Mucosa of descending colon (tissue), 3 donors: ENCODE measurements around the gene PLA2G4B. TPM values are rescaled to one million over a fixed set of nuclear protein-coding genes. Genes with fewer than 3 reads are reported as not detected.
A peak's percentile ranks its signal among the peaks of the same experiment; 100 is the strongest.

ENCODE experiments used
- ATAC-seq: fragments of 200-7000 bp; cut with Tn5 transposase; one replicate; pipeline ENCODE4 v1.9.1; 2020; ENCODE audit warnings: mild to moderate bottlenecking, moderate library complexity
- DNase-seq, 3 donors: peaks; one replicate each; pipeline ENCODE4 v3.0.0-alpha.2; 2020
- H3K36me3 ChIP-seq: fragments of 200-600 bp; one replicate; pipeline ENCODE4 v1.8.0; 2021; ENCODE audit warnings: low read depth, mild to moderate bottlenecking
- H3K4me1 ChIP-seq: fragments of 200-600 bp; one replicate; pipeline ENCODE4 v1.8.0; 2021; ENCODE audit warnings: low read depth, mild to moderate bottlenecking
- H3K4me3 ChIP-seq: fragments of 200-600 bp; one replicate; pipeline ENCODE4 v1.8.0; 2021; ENCODE audit warnings: mild to moderate bottlenecking
- H3K9me3 ChIP-seq: fragments of 200-600 bp; one replicate; pipeline ENCODE4 v1.8.0; 2021; ENCODE audit warnings: mild to moderate bottlenecking
- intact Hi-C, 2 donors: fragments of 100-400 bp; cut with DNase I in 1 of 2; cut with micrococcal nuclease in 1 of 2; formaldehyde crosslinking; loops; one replicate each; pipeline versions ENCODE4 v1.11.0 to v1.11.1; 2022; cut with DNase I, micrococcal nuclease
- total RNA-seq, 3 donors: library from RNA; stranded (reverse); fragmentation: NEBNext Ultra II Directional in 2 of 3; extraction: Animal tissue kit (Norgen Biotek cat#: 25700) in 2 of 3; gene quantifications; one replicate each; pipeline versions ENCODE4 v1.2.1 to v1.2.4, GENCODE V29; 2021 to 2023
- TF ChIP-seq, protein P1 (sequence below): fragments of 200-600 bp; IDR thresholded peaks from one replicate; pipeline ENCODE4 v1.8.0; 2022; ENCODE audit warnings: antibody characterized with exemption, mild to moderate bottlenecking
- donor health status: DM: no; HTN: no; CAD: no; lungs with moderate emphysema.
- donor health status: DM: no; HTN: no; CAD: no.
- donor health status: DM: no; HTN: yes; CAD: no.

Gene PLA2G4B
- total RNA-seq, 3 donors from 2014 or later, result 5.2 to 9.7 (median 6.4) TPM

DNA sequence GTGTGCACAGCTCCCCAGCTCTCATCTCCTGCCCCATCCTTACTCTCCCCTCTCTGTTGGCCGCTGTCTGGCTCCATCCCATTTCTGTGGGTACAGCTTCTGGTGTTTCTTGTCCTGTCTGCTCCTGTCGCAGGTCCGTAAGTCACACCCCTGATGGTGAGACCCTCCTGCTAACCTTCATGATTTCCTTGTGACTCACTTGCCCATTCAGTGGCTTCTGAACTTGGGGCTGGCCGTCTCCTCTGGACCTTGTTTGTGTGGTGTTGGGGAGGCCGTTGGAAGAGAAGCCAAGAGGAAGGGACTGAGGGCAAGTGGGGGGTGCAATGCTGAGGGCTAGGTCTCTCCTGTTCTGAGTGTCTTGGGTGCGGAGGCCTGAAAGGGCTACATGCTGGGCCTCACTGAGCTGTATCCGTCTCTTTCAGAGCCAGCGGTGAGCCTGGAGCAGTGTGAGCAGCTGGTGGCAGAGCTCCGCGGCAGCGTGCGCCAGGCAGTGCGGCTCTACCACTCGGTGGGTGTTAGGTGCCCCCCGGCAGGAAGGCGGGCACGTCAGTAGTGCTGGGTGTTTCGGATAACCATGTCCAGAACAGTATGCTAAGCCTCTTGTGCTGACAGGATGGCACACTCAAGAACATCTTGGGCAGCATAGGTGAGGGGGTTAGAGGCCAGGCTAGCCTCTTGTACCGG is 14.4 kb upstream of the PLA2G4B start:
- Histone ChIP-seq H3K9me3 (no peaks in the 10 kb centered on the region), H3K4me1 (peaks cover 6% of the 10 kb centered on the region), H3K4me3 (no peak overlapping the region), H3K36me3 (peaks cover 3% of the 10 kb centered on the region)
- ATAC-seq (no peak), DNase-seq (peak in 1 of 3 donors; percentile 51)
- TF ChIP-seq, protein P1, sequence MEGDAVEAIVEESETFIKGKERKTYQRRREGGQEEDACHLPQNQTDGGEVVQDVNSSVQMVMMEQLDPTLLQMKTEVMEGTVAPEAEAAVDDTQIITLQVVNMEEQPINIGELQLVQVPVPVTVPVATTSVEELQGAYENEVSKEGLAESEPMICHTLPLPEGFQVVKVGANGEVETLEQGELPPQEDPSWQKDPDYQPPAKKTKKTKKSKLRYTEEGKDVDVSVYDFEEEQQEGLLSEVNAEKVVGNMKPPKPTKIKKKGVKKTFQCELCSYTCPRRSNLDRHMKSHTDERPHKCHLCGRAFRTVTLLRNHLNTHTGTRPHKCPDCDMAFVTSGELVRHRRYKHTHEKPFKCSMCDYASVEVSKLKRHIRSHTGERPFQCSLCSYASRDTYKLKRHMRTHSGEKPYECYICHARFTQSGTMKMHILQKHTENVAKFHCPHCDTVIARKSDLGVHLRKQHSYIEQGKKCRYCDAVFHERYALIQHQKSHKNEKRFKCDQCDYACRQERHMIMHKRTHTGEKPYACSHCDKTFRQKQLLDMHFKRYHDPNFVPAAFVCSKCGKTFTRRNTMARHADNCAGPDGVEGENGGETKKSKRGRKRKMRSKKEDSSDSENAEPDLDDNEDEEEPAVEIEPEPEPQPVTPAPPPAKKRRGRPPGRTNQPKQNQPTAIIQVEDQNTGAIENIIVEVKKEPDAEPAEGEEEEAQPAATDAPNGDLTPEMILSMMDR, result no peak
- intact Hi-C loops, result no loop called here

DNA sequence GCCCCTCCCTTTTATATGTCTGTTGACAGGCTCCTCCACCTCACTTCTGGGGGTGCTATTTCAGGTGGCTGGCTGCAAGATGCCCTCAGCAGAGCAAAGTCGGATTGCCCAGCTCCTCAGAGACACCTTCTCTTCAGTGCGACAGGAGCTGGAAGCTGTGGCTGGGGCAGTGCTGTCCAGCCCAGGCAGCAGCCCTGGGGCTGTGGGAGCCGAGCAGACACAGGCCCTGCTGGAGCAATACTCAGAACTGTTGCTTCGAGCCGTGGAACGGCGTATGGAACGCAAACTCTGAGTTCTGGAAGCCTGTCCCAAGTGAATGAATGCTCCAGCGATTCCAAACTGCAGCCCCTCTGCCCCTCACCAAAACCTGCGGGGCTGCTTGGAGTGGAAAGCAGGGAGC is 13.5 kb upstream of the PLA2G4B start:
- intact Hi-C loops, result no loop called here
- Histone ChIP-seq H3K9me3 (no peaks in the 10 kb centered on the region), H3K4me3 (no peak overlapping the region), H3K4me1 (peaks cover 9% of the 10 kb centered on the region), H3K36me3 (peaks cover 3% of the 10 kb centered on the region)
- TF ChIP-seq, protein P1, result no peak
- no peak for DNase-seq
- no peak for ATAC-seq

DNA sequence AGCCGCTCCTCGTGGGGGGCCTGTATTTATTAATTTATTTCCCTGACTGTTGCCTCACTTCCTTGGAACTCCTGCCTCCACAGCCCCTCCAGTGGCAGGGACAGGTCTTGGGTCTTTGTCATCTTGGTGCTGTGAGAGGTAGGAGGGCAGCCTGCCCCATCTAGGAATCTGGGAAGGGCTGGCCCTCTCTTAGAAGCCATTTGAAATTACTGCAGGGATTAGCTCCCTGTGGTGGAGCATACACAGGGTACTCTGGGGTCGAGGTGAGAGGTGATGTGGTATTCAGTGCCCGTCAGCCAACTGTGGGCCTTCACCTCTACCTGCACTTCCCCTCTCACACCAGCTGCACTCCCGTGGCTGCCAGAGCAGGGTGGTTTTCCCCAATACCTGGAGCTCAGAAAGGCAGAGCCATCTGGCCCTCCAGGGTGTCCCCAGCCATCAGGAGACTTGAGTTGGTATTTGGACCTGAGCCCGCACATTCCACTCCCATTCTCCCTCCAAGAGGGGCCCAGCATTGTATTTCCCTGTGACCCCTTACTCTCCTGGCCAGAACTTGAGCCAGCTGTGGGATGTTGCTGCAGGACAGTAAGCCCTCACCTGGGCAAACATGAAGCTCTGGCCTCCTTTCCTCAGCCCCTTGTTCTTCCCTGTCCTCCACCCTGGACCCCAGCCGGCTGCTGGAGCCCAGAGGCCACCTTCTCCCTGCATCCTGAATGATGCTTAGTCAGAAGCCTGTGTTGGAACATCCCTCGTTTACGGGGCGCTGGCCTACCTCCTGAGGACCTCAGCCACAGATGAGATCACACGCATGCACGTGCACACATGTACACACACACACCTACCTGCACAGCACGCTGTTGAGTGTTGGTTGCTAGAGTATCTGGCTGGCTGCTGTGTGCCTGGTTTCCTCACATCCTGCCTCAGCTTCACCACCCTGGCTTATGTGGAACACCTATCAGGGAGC is 12.8 kb upstream of the PLA2G4B start:
- intact Hi-C loops, result no loop called here
- H3K4me1 ChIP-seq, result peaks cover 13% of the 10 kb centered on the region
- peaks cover 3% of the 10 kb centered on the region for H3K36me3 ChIP-seq
- no peak for ATAC-seq
- no peaks in the 10 kb centered on the region for H3K9me3 ChIP-seq
- TF ChIP-seq, protein P1, result no peak
- no peak for DNase-seq
- no peak overlapping the region for H3K4me3 ChIP-seq

DNA sequence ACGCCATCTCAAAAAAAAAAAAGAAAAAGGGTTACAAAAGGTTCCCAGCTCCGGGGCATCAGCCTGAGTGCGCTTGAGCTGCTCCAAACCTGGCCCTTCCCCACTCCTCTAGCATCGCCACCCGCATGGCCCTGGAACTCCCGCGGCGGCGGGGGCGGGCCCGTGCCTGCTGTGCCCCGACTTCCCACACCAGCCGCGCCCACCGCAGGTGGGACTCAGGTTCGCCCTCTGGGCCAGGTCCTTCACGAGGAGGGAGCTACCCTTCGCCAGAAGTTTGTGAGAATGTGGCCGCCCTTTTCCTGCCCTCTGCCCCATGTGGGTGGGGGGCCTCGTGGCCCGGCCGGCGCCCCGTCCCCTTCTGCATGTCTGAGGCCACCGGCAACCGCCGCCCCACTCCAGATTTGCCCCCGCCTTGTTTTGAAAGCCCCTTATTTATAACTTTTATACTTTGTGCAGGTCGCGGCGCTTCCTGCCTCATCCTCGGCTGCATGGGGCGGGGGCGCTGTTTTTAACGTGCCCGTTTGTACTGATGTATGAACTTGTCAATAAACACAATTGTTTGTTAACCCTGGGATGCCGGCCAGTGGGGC is 11.3 kb upstream of the PLA2G4B start:
- ATAC-seq, result peak; percentile 20
- Histone ChIP-seq H3K4me1 (peaks cover 13% of the 10 kb centered on the region), H3K9me3 (no peaks in the 10 kb centered on the region), H3K36me3 (peaks cover 3% of the 10 kb centered on the region), H3K4me3 (no peak overlapping the region)
- DNase-seq, result peak in 1 of 3 donors; percentile 59
- TF ChIP-seq, protein P1, result no peak
- intact Hi-C loops, result no loop called here

DNA sequence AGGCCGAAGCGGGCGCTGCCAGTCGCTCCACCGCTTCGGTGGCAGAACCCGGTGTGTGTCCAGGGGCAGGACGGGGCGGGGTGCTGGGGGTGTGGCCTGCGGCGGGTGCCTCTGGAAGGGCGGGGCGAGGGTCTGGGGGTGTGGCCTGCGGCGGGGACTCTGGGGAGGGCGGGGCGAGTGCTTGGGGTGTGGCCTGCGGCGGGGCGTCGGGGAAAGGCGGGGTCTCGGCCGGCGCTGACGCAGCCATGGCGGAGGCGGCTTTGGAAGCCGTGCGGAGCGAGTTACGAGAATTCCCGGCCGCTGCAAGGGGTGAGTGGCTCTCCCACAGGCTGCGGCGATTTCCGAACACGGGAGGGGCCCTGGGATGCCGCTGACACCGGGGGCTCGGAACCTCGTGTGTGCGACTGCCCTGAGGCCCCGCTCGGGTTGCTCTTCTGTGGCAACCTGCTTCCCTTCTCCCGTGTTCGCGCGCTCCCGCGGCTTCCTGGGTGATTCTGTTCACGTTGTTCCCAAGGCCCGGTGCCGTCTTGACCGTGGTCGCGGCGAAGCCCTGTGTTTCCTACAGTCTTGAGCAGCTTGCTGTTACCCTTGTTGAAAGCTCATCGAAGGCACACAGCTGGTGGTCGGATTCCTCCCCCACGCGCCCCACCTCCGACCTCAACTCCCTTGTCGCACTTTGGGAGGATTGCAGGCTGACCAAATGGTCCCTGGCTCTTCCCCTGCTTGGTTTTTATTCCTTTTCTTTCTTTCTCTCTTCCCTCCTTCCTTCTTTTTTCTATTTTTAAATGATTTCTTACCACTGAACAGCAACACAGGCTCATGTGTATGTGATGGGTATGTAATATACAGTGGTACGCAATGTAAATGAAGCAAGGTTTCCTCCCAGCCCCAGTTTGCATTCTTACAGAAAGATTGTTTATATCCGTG is 10.5 kb upstream of the PLA2G4B start, which contains the start of gene JMJD7:
Gene JMJD7 (plus strand): TSS at position 213 of the 927 bp plus-strand sequence. CDS start 33 bp downstream, at position 246.
- peak; percentile 98 for ATAC-seq
- Histone ChIP-seq H3K9me3 (no peaks in the 10 kb centered on the region), H3K36me3 (no peaks in the 10 kb centered on the region), H3K4me3 (peak within 1 kb of the TSS; percentile 50), H3K4me1 (peaks cover 13% of the 10 kb centered on the region)
- TF ChIP-seq, protein P1, result no peak
- peak; percentile 97 to 98 (median 98) for DNase-seq
- intact Hi-C loops, result no loop called here
